GM18499 (cell line): Measurements from ENCODE around the gene OMA1.

Source experiments
- ATAC-seq: cut with Tn5 transposase; IDR thresholded peaks from one replicate; pipeline ENCODE4 v1.9.1; 2021; ENCODE audit warnings: moderate number of reproducible peaks; ENCODE audit not compliant: insufficient read depth, unreplicated experiment

Gene OMA1

DNA sequence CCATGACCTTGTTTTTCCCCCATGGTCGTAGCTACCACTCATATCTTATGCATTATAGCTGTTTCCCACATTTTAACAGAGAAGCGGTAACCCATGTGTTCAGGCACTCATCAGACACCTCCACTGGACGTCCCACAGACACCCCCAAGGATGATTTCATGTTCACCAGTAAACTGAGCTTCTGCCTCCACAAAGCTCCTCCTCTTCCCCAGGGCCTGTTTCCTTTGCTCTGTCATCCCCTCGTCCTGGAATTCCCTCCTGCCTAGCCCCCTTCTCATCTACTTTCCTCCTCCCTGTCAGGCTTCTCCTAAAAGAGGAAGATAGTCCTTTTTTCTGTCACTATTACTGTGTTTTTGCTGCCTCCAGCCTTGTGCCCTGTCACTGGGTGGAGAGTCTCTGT, 111.2 kb downstream of the OMA1 start:
- no peak for ATAC-seq

DNA sequence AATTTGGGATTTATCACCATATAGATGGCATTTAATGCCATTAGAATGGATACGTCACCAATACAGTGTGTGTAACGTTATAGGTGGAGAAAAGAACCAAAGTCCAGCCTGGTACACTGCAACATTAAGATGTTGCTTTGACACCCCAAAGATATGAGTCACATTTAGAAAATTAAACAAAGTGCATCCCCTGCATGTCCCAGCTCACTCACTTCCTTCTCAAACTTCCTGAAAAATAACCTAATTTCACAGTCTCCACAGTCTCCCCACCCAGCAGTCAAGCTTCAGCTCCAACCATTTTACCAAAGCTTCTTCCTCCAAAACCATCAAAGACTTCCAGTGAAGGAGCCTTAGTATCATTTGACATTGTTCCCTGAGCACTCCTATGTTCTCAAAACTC, 111.9 kb downstream of the OMA1 start:
- no peak for ATAC-seq

DNA sequence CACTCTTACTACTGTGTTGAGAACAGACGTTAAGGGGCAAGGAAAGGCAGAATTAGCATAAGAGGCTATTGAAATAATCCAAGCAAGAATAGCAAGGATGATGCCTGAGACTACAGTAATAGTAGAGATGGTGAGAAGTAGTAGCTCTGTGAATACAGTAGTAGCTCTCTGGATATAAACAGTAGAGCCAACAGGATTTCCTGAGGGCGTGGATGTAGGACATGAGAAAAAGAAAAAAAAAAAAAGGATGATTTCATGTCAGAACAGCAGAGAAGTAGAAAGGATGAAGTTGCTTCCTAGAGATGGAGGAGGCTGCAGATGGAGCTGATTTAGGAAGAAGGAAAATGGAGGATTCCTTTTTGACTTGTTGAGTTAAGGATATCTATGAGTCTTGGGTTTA, 112.3 kb downstream of the OMA1 start:
- ATAC-seq: no peak

DNA sequence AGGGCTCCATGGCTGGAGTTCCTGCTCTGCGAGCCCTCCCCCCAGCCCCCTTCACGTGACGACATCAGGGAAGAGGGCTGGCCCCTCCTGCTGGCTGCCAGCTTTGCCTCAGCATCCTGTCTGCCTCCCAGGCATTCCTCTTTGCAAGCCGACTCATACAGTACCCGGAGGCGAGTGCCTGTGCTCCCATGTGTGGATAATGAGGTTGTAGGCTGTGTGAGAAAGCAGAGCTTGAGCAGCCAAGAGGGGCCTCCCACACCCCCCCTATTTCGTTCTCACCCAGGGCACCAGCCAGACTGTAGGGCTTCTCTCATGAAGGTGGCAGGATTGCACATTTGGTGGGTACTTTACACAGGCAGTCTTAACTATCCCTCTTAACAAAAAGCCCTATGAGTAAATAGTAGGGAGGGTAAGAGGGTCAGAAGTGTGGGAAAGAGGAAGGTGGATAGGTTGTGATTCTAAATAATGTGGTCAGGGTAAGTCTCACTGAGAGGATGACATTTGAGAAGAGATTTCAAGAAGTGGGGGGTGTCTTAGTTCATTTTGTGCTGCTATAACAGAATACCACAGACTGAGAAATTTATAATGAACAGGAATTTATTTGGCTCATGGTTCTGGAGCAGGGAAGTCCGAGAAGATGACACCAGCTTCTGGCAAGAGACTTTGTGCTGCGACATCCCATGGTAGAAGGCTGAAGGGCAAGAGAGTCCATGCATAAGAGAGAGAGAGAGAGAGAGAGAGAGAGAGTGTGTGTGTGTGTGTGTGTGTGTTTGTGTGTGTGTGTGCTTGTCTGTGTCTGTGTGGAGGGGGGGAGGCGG, 113.5 kb downstream of the OMA1 start:
- no peak for ATAC-seq

DNA sequence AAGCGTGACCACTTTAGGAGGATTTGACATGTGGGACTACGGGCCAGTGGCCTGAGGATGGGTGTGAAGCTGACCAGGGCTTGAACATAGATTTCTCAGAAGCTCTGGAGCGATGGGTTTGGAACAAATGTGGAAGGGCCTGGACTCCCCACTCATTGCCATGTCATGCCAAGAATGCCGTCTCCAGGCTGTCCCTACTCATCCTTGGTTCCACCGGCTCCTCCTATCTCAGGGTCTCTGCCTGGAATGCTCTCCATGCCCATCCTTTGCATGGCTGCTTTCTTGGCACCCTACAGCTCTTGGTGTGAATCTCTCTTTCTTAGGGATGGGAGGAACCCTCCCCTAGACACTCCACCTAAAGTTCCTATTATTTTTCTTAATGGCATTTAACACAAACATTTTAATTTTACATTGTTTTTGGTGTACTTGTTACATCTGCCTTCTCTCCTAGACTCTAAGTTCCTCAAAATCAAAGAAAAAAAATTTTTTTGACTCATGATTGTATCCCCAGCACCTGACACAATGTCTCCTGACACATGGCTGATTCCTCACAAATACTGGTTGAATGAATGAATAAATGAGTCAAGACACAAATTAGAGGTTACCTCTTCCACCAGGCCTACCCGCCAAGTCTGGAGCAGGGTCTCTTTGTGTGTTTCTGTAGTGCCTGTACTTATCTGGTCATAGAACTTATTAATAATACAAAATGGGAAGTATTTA, 114.5 kb downstream of the OMA1 start:
- ATAC-seq: no peak
